ENCODE data around the gene RHBDF1.
"Not testable (repeated sequence)": the region's sequence is repeated elsewhere in the genome, so short reads cannot be mapped to it uniquely, and the experiment has no call there.

The RHBDF1 gene

GRCh38 chr16:36336-36984, 36.0 kb downstream of the RHBDF1 start:
- no peak for DNase-seq (ENCODE audit: low spot score)

DNA sequence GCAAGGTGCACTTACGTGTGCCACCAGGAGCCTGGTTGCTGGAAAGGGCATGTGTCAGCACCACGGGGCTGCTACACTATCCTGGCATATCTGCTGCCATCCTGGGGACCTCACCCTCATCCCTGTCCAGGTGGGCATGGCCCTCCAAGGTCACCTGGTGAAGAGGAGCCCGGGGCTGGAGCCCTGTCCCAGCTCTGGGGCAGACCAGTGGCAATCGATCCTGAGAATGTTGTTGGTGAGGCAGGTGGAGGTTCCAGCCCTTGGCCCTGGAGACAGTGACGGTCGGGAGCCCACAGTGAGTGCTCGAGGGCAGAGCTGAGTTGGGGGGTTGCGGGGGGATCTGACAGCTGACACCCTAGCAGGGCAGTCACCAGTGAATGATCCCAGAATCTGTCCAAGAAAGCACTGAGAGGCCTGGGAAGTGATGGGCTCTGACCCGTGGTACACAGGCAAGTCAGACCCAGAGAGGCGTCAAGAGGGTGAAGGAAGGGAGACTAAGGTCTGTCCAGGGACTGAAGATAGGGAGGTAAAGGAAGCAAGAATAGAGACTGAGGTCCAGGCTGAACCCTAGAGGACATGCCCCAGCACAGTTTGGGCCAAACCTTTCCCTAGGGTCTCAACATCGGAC, 36.6 kb downstream of the RHBDF1 start:
- no peak for DNase-seq (ENCODE audit: low spot score)

DNA sequence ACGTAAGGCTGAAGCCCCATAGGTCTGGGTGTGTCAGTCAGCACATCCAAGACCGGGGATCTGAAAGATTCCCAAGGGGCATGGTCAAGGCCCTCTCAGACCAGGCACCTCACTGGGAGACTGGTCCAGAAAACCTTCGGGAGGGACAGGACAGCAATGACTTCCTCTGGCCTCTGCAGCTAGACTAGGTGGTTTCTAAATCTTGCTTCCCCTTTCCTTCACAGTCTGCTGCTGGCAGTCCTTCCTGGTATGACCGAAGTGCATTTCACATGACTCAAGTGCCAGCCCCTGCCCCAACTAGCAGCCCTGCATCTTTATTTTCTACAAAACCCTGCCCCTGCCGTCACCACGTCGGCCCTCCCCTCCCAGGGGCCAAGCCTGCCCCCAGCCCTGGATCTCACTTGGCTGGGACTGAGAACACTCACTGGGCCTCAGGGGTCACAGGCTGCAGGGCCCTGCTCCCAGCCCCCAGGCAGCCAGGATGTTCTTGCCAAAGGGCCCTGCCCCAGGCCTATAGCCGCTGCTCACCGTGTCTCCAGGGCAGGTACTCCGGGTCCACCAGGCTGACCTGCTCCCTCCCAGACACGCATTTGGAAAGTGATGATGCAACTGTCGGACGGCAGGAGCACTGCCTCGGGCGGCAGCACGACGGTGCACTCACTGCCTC, 37.3 kb downstream of the RHBDF1 start:
- DNase-seq (ENCODE audit: low spot score) = no peak

GRCh38 chr16:34648-34987, 37.8 kb downstream of the RHBDF1 start:
- no peak for DNase-seq (ENCODE audit: low spot score)

DNA sequence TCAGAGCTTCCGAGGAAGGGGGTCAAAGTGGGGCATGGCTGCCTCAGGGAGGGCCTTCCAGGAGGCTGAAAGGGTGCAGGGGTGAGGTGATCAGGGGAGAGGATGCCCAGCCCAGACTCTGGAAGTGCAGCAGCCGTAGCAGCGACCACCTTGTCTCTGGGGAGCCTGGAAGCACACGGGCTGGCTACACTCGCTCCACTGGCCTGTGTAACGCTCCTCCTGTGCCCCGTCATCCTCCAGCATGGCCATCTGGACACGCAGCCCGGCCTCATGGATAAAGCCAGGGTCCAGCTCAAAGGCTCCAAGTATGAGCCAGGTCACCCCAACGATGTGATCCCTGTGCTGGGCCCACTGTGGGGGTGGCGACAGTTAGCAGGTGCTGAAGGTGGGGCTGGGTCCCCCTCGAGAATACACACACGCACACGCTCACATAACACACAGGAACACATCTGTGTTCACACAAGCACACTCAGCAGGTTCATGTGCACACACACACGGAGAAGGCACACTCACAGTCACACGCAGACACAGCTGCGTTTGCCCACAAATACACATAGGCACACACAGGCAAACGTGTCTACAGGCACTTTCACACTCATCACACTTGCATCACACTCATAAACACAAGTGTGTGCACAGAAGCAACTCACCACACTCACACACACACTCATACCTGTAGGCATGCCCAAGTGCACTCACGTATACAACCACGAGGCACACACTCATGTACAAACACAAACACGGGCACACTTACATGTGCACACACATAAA, 38.4 kb downstream of the RHBDF1 start:
- no peak for DNase-seq (ENCODE audit: low spot score)

DNA sequence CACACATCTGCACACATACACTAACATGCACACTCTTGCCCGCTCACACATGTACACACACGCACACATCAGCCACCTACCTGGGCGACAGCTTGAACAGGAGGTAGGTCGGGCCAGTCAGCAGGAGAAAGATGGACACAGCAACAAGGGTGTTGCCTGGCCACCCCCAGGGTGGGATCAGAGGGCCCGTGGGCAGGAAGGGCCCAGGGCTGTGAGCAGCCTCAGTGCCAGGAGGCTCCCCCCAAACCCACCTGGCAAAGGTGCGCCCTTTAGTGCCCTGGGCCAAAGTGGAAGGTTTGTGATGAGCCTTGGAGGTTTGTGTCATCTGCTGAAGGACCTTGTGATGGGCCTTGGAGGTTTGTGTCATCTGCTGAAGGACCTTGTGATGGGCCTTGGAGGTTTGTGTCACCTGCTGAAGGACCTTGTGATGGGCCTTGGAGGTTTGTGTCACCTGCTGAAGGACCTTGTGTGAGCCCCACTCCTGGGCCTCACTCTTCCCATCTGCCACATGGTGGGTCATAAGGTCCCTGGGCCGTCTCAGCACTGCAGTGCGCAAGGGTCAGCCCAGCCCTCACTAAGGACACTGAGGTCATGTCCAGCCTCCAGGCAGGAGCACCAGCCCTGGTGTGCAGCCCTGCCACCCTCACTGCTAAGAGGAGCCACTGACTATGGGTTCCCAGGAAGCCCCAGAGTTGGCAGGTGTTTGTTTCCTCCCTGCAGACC, 39.1 kb downstream of the RHBDF1 start:
- DNase-seq (ENCODE audit: low spot score) = not testable (repeated sequence)

GRCh38 chr16:30627-31026, 41.8 kb downstream of the RHBDF1 start:
- not testable (repeated sequence) for DNase-seq (ENCODE audit: low spot score)

DNA sequence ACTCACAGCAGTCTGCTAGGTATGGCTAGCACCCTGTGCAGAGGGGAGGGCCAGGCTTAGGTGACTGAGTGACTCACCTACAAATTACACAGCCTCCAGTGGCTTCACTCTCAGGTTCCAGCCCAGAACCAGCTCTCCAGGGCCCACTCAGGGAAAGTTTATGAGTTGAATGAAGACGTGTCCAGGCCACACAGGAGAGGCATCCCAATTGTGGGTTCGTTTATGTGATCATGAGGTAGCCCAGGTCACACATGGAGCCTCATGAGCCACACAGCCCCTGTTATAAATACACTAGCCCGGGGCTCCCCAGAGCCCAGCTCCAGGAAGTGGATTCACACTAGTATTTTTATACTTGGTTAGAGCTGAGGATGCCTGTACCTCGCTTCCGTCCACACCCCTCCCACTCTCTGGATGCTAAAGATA, 46.5 kb downstream of the RHBDF1 start:
- DNase-seq (ENCODE audit: low spot score) = not testable (repeated sequence)

DNA sequence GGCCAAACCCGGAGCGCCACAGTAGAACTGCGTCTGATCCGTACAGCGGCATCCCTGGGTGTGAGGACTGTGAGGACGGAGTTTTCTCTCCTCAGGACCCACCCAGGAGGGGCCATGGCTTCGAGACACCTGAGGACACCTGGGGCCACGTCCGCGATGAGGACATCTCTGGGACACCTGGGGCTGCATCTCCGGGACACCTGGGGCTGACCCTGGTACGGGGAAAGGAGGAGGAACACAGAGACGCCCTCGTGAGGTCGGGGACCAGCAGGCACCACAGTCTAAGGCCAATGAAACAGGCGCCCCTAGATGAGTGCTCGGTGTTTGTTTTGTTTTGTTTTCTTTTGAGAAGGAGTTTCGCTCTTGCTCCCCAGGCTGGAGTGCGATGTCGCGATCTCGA, 48.3 kb downstream of the RHBDF1 start:
- DNase-seq (ENCODE audit: low spot score) = not testable (repeated sequence)

DNA sequence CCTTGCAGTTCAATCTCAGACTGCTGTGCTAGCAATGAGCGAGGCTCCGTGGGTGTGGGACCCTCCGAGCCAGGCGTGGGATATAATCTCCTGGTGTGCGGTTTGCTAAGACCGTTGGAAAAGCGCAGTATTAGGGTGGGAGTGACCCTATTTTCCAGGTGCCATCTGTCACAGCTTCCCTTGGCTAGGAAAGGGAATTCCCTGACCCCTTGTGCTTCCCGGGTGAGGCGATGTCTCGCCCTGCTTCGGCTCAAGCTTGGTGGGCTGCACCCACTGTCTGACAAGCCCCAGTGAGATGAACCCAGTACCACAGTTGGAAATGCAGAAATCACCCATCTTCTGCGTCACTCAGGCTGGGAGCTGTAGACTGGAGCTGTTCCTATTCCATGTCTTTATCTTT, 51.5 kb downstream of the RHBDF1 start:
- DNase-seq (ENCODE audit: low spot score) = not testable (repeated sequence)

DNA sequence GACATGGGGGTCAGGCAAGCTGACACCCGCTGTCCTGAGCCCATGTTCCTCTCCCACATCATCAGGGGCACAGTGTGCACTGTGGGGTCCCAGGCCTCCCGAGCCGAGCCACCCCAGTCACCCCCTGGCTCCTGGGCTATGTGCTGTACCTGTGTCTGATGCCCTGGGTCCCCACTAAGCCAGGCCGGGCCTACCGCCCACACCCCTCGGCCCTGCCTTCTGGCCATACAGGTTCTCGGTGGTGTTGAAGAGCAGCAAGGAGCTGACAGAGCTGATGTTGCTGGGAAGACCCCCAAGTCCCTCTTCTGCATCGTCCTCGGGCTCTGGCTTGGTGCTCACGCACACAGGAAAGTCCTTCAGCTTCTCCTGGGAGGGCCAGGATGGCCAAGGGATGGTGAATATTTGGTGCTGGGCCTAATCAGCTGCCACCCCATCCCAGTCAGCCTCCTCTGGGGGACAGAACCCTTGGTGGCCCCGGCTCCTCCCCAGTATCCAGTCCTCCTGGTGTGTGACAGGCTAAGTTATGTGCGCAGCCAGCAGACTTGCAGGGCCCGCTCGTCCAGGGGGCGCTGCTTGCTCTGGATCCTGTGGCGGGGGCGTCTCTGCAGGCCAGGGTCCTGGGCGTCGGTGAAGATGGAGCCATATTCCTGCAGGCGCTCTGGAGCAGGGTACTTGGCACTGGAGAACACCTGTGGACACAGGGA, 55.2 kb downstream of the RHBDF1 start:
- DNase-seq (ENCODE audit: low spot score) = not testable (repeated sequence)

- not testable (repeated sequence) for DNase-seq (ENCODE audit: low spot score)
Observed at GRCh38 chr16:10772-11171, 61.7 kb downstream of the RHBDF1 start.

DNA sequence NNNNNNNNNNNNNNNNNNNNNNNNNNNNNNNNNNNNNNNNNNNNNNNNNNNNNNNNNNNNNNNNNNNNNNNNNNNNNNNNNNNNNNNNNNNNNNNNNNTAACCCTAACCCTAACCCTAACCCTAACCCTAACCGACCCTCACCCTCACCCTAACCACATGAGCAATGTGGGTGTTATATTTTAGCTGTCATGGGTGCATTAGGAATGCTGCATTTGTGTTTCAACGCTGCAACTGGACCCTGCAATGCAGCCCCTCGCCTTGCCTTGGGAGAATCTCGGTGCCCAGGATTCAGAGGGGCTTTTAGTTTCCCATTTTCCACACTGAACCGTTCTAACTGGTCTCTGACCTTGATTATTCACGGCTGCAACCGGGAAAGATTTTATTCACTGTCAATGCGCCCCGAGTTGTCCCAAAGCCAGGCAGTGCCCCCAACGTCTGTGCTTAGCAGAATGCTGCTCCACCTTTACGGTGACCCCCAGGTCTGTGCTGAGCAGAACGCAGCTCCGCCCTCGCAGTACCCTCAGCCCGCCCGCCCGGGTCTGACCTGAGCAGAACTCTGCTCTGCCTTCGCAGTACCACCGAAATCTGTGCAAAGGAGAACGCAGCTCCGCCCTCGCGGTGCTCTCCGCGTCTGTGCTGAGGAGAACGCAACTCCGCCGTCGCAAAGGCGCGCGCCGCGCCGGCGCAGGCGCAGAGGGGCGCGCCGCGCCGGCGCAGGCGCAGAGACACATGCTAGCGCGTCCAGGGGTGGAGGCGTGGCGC, 62.3 kb downstream of the RHBDF1 start:
- no peak for DNase-seq (ENCODE audit: low spot score)

All from cerebellar cortex (tissue), 1 donor.